ENCODE data around the gene MACIR. TPM values are rescaled to one million over a fixed set of nuclear protein-coding genes. Genes with fewer than 3 reads are reported as not detected.

The MACIR gene
- total and polyA plus RNA-seq, 9 of the 15 experiments (the other 6 are each of a cell fraction or from before 2014, with no cell fraction given), result 1.4 to 11.6 (median 9.4) TPM

GRCh38 chr5:103291606-103292005, 33.0 kb downstream of the MACIR start:
- POLR2A ChIA-PET, result interaction anchor here (0.9 kb wide), 1 partner anchor 13 kb away, joined by 3 read pairs; no protein-coding TSS in a partner anchor
- Histone ChIP-seq H3K27ac (ENCODE audit: extremely low read depth, low read depth, low read length) (no peak overlapping the region), H3K79me2 (ENCODE audit: control insufficient read depth, insufficient read depth, low read length) (no peaks in the 10 kb centered on the region), H3K9me3 (replicated peaks; ENCODE audit: control insufficient read depth, insufficient read depth, low read depth, low read length) (no peaks in the 10 kb centered on the region), H4K20me1 (replicated peaks; ENCODE audit: control insufficient read depth, insufficient read depth, low read length) (no peaks in the 10 kb centered on the region), H3K4me2 (ENCODE audit: insufficient read depth, low read length) (no peak overlapping the region), H3K9me1 (ENCODE audit: control insufficient read depth, insufficient read depth, low read length) (no peaks in the 10 kb centered on the region), H3K27me3 (ENCODE audit: control insufficient read depth in 2 of 2, insufficient read depth in 2 of 2, low read length in 2 of 2) (no peaks in the 10 kb centered on the region), H3K36me3 (ENCODE audit: control insufficient read depth, insufficient read depth, low read length) (no peaks in the 10 kb centered on the region), H3K9ac (ENCODE audit: insufficient read depth in 1 of 2, low read depth in 2 of 2, low read length in 2 of 2) (no peak overlapping the region), H3K4me1 (replicated peaks in 1 of 2; ENCODE audit: control insufficient read depth in 2 of 2, insufficient read depth in 2 of 2, low read length in 2 of 2) (no peaks in the 10 kb centered on the region), H2AFZ (ENCODE audit: low read depth, low read length) (no peak overlapping the region), H3K4me3 (no peak overlapping the region)
- DNase-seq (ENCODE audit: extremely low read depth in 1 of 4, low spot score in 3 of 4), result no peak
- CTCF ChIA-PET (ENCODE audit: low intra/inter-chr PET ratio), result no interaction called here
- WGBS (ENCODE audit: insufficient coverage, low coverage, missing lambda C conversion rate), result 53% methylated on average over 4 of the region's 4 CpGs
- in situ Hi-C loops (cut with MboI) (no loop called here), intact Hi-C loops (cut with micrococcal nuclease) (no loop called here)
- no TSS peak for BruUV-seq (replicated peaks)
- FAIRE-seq, result peak; percentile 37
- TF ChIP-seq ZBED1 (IDR thresholded peaks at IDR 0.05) (no peak), NR2F6 (CRISPR knock-in tag; IDR thresholded peaks at IDR 0.05) (no peak), NCOA1 (IDR thresholded peaks at IDR 0.05; ENCODE audit: low read depth) (no peak), USF2 (CRISPR knock-in tag; IDR thresholded peaks at IDR 0.05) (no peak), CBFA2T3 (IDR thresholded peaks at IDR 0.05) (no peak), ZNF347 (CRISPR knock-in tag; IDR thresholded peaks at IDR 0.05; ENCODE audit: low read depth) (no peak), PREB (CRISPR knock-in tag; IDR thresholded peaks at IDR 0.05) (no peak), ZC3H4 (CRISPR knock-in tag; IDR thresholded peaks at IDR 0.05; ENCODE audit: borderline replicate concordance) (no peak), ADNP (tag; IDR thresholded peaks at IDR 0.05) (no peak), NFIC (IDR thresholded peaks at IDR 0.05) (no peak), ZZZ3 (IDR thresholded peaks at IDR 0.05) (no peak), PBX2 (CRISPR knock-in tag; IDR thresholded peaks at IDR 0.05; ENCODE audit: low read depth) (no peak), PBX2 (tag; conservative IDR thresholded peaks at IDR 0.05; ENCODE audit: low read depth) (no peak), TFAM (CRISPR knock-in tag; conservative IDR thresholded peaks at IDR 0.05) (no peak), CAMTA2 (CRISPR knock-in tag; conservative IDR thresholded peaks at IDR 0.05) (no peak), RBM39 (optimal IDR thresholded peaks at IDR 0.05; ENCODE audit: low read depth, low read length) (no peak), ETS2 (tag; IDR thresholded peaks at IDR 0.05; ENCODE audit: borderline replicate concordance, poor library complexity, severe bottlenecking) (no peak), BHLHE40 (IDR thresholded peaks at IDR 0.05; ENCODE audit: low read length) (no peak), RBM15 (IDR thresholded peaks at IDR 0.05; ENCODE audit: insufficient read depth, low read length) (no peak)
- no peak for ATAC-seq
